SK-N-MC (cell line): ENCODE results near the gene C5.

ENCODE experiments used
- EZH2 ChIP-seq: fragments of 200-600 bp; sonication (generic); IDR thresholded peaks from one replicate; pipeline ENCODE4 v1.6.1; 2017; ENCODE audit warnings: antibody characterized with exemption
- POLR2AphosphoS5 ChIP-seq: IDR thresholded peaks from 2 replicates; pipeline ENCODE4 v1.6.1; 2012; ENCODE audit warnings: mild to moderate bottlenecking, low read depth, low read length, borderline replicate concordance

GRCh38 chr9:120970244-120970643 lies 79.8 kb downstream of the C5 start:
- TF ChIP-seq POLR2AphosphoS5 (no peak), EZH2 (no peak)
